Stimulated activated effector memory CD8-positive, alpha-beta T cell treated with anti-CD3 and anti-CD28 coated beads, Interleukin-12 subunit alpha, Interleukin-12 subunit beta, amount 100 ng/mL, for 72 hours (primary cell): ENCODE measurements around the gene TECTA.
"Not testable (repeated sequence)": the region's sequence is repeated elsewhere in the genome, so short reads cannot be mapped to it uniquely, and the experiment has no call there.

ENCODE experiments used
- ATAC-seq: fragments of 150-1000 bp; cut with Tn5 transposase; 2 replicates; pipeline ENCODE4 v1.10.0; 2021
- DNase-seq, 2 donors: peaks; one replicate each; pipeline ENCODE4 v3.0.0; 2021 to 2022; ENCODE audit warnings: low spot score in 2 of 2
- H3K27ac Mint-ChIP-seq: one replicate; pipeline ENCODE4 v1.8.0; 2022; ENCODE audit warnings: mild to moderate bottlenecking, mixed read lengths
- H3K36me3 Mint-ChIP-seq: one replicate; pipeline ENCODE4 v1.8.0; 2022; ENCODE audit warnings: mild to moderate bottlenecking, mixed read lengths
- H3K4me1 Mint-ChIP-seq: one replicate; pipeline ENCODE4 v1.8.0; 2022; ENCODE audit warnings: mixed read lengths
- H3K4me3 Mint-ChIP-seq: one replicate; pipeline ENCODE4 v1.8.0; 2022; ENCODE audit warnings: mild to moderate bottlenecking, mixed read lengths
- H3K9me3 Mint-ChIP-seq: one replicate; pipeline ENCODE4 v1.8.0; 2022; ENCODE audit warnings: mixed read lengths

The TECTA gene

GRCh38 chr11:121109471-121109870, 8.4 kb downstream of the TECTA start:
- Mint-ChIP-seq H3K36me3 (no peaks in the 10 kb centered on the region), H3K4me3 (no peak overlapping the region), H3K9me3 (no peaks in the 10 kb centered on the region), H3K4me1 (peaks cover 5% of the 10 kb centered on the region), H3K27ac (no peak overlapping the region)
- DNase-seq (no peak), ATAC-seq (no peak)

- Mint-ChIP-seq H3K9me3 (no peaks in the 10 kb centered on the region), H3K4me3 (no peak overlapping the region), H3K36me3 (no peaks in the 10 kb centered on the region), H3K4me1 (peaks cover 5% of the 10 kb centered on the region), H3K27ac (no peak overlapping the region)
- DNase-seq = no peak
- no peak for ATAC-seq
Measured at GRCh38 chr11:121109916-121110586, 9.0 kb downstream of the TECTA start.

GRCh38 chr11:121110871-121111724, 10.1 kb downstream of the TECTA start:
- H3K27ac Mint-ChIP-seq = no peak overlapping the region
- H3K36me3 Mint-ChIP-seq = no peaks in the 10 kb centered on the region
- no peaks in the 10 kb centered on the region for H3K9me3 Mint-ChIP-seq
- H3K4me1 Mint-ChIP-seq = peaks cover 5% of the 10 kb centered on the region
- no peak overlapping the region for H3K4me3 Mint-ChIP-seq
- DNase-seq (no peak), ATAC-seq (no peak)

GRCh38 chr11:121112498-121113455, 11.7 kb downstream of the TECTA start:
- no peak overlapping the region for H3K27ac Mint-ChIP-seq
- no peak overlapping the region for H3K4me3 Mint-ChIP-seq
- H3K4me1 Mint-ChIP-seq = peaks cover 5% of the 10 kb centered on the region
- ATAC-seq = peak; percentile 62
- no peaks in the 10 kb centered on the region for H3K36me3 Mint-ChIP-seq
- no peaks in the 10 kb centered on the region for H3K9me3 Mint-ChIP-seq
- DNase-seq = peak in 1 of 2 donors; percentile 55

GRCh38 chr11:121113611-121114010, 12.6 kb downstream of the TECTA start:
- no peak for DNase-seq
- Mint-ChIP-seq H3K4me1 (peaks cover 5% of the 10 kb centered on the region), H3K27ac (no peak overlapping the region), H3K9me3 (no peaks in the 10 kb centered on the region), H3K36me3 (no peaks in the 10 kb centered on the region), H3K4me3 (no peak overlapping the region)
- no peak for ATAC-seq

DNA sequence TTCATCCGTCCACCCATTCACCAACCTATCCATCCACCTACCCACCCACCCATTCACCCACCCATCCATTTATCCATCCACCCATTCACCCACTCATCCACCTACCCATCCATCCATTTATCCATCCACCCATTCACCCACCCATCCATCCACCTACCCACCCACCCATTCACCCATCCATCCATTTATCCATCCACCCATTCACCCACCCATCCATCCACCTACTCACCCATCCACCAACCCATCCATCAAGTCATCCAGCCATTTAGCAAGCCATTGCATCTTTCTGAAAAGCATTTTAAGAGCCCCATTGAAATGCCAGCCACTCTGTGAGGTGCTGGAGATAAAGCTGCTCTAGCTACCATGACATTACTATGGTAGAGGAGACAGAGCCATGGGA, 14.0 kb downstream of the TECTA start:
- H3K9me3 Mint-ChIP-seq, H3K27ac Mint-ChIP-seq, H3K4me3 Mint-ChIP-seq, DNase-seq, ATAC-seq, H3K36me3 Mint-ChIP-seq, H3K4me1 Mint-ChIP-seq: not testable (repeated sequence)

DNA sequence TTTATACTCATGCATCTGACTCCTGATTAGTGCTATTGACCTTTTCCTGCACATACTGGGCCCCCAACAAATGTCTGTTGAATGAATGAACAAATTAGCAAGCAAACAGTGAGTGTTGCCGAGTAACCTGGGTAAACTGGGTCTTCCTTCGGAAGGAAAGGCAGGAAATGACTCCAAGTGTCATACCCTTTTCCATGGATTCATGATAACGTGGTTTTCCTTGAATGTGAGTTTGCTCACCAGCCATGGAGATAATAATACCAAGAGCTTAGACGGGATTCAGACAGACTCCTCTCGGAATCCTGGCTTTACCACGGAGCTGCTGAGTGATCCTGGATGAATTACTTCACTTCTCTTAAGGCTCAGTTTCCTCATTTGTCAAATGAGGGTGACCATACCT, 16.7 kb downstream of the TECTA start:
- Mint-ChIP-seq H3K36me3 (no peaks in the 10 kb centered on the region), H3K4me3 (no peak overlapping the region), H3K4me1 (no peaks in the 10 kb centered on the region), H3K27ac (no peak overlapping the region), H3K9me3 (peaks cover 2% of the 10 kb centered on the region)
- ATAC-seq = no peak
- no peak for DNase-seq

- peaks cover 6% of the 10 kb centered on the region for H3K9me3 Mint-ChIP-seq
- ATAC-seq (no peak), DNase-seq (no peak)
- no peak overlapping the region for H3K4me3 Mint-ChIP-seq
- H3K36me3 Mint-ChIP-seq = no peaks in the 10 kb centered on the region
- H3K4me1 Mint-ChIP-seq = no peaks in the 10 kb centered on the region
- no peak overlapping the region for H3K27ac Mint-ChIP-seq
Measured at GRCh38 chr11:121119440-121119839, 18.4 kb downstream of the TECTA start.

- no peaks in the 10 kb centered on the region for H3K4me1 Mint-ChIP-seq
- H3K4me3 Mint-ChIP-seq = no peak overlapping the region
- no peak for ATAC-seq
- peaks cover 6% of the 10 kb centered on the region for H3K9me3 Mint-ChIP-seq
- no peak overlapping the region for H3K27ac Mint-ChIP-seq
- no peak for DNase-seq
- H3K36me3 Mint-ChIP-seq = no peaks in the 10 kb centered on the region
Measured at GRCh38 chr11:121122328-121122727, 21.3 kb downstream of the TECTA start.

DNA sequence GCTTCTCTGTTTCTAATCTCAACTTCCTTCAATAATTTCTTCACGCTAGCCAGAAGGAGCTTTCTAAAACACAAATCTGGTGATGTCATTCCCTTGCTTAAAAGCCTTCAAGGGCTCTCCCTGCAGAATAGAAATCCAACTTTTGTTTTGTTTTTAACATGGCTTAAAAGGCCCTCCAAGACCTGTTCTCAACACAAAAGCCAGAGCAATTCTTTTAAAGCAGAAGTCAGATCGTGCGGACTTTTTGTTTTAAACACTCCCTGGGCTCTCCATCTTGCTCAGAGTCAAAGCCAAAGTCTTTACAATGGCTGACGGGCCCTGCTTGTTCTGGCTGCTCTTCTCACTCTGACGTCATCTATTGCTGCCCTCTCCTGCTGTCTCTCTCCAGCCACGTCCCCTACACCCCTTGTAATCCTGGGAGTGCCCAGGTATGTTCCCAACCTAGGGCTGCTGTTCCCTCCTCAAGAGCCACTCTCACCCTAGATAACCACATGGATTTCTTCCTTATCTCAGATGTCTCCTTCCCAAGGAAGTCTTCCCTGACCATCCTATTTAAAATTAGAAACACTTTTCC, 22.5 kb downstream of the TECTA start:
- no peaks in the 10 kb centered on the region for H3K36me3 Mint-ChIP-seq
- H3K4me1 Mint-ChIP-seq = no peaks in the 10 kb centered on the region
- ATAC-seq (no peak), DNase-seq (no peak)
- H3K9me3 Mint-ChIP-seq = peaks cover 6% of the 10 kb centered on the region
- no peak overlapping the region for H3K27ac Mint-ChIP-seq
- H3K4me3 Mint-ChIP-seq = no peak overlapping the region

- no peak for DNase-seq
- Mint-ChIP-seq H3K36me3 (no peaks in the 10 kb centered on the region), H3K27ac (no peak overlapping the region)
Measured at GRCh38 chr11:121127809-121128208, 26.8 kb downstream of the TECTA start.

DNA sequence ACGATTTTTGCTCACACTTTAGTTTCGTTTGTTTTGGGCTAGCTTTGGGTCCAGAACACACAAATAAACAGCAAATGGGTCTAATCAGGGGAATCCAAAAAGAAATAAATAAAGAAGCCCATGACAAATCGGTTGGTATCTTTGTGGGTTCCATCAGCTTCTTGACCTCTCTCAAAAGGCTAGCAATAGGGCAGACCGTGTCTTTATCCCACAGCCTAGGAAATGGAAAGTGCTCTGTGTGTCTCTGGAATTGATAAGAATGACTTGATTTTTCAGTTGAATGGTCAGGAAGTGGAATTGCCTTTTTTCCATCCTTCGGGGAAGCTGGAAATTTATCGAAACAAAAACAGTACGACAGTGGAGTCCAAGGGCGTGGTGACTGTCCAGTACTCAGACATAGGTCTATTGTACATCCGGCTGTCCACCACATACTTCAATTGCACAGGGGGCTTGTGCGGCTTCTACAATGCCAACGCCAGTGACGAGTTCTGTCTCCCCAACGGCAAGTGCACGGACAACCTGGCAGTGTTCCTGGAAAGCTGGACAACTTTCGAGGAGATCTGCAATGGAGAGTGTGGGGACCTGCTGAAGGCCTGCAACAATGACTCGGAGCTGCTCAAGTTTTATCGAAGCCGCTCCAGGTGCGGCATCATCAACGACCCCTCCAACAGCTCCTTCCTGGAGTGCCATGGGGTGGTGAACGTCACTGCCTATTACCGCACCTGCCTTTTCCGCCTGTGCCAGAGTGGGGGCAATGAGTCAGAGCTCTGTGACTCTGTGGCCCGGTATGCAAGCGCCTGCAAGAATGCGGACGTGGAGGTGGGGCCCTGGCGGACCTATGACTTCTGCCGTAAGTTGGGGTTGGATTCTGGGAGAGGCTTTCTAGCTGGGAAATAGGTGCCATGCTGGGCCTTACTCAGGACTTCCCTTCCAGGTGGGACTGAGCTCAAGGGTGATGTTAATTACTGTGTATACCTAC, 28.6 kb downstream of the TECTA start:
- DNase-seq (no peak), ATAC-seq (no peak)
- Mint-ChIP-seq H3K4me3 (no peak overlapping the region), H3K9me3 (no peaks in the 10 kb centered on the region), H3K36me3 (no peaks in the 10 kb centered on the region), H3K27ac (no peak overlapping the region), H3K4me1 (no peaks in the 10 kb centered on the region)

More at GRCh38 chr11:121127809-121128208, 26.8 kb downstream of the TECTA start:
- no peak overlapping the region for H3K4me3 Mint-ChIP-seq
- peaks cover 4% of the 10 kb centered on the region for H3K9me3 Mint-ChIP-seq
- H3K4me1 Mint-ChIP-seq = no peaks in the 10 kb centered on the region
- no peak for ATAC-seq

- Mint-ChIP-seq H3K4me3 (no peak overlapping the region), H3K27ac (no peak overlapping the region), H3K4me1 (no peaks in the 10 kb centered on the region), H3K9me3 (no peaks in the 10 kb centered on the region), H3K36me3 (no peaks in the 10 kb centered on the region)
- DNase-seq = no peak
- no peak for ATAC-seq
Measured at GRCh38 chr11:121131656-121132055, 30.6 kb downstream of the TECTA start.
